ENCODE results near the gene PUSL1.
A peak's percentile ranks its signal among the peaks of the same experiment; 100 is the strongest.

PUSL1 gene

GRCh38 chr1:1280782-1281481 lies 27.5 kb upstream of the PUSL1 start:
- DNase-seq, result no peak

GRCh38 chr1:1281533-1282321 lies 26.7 kb upstream of the PUSL1 start:
- DNase-seq, result no peak

GRCh38 chr1:1282998-1283397 lies 25.4 kb upstream of the PUSL1 start:
- DNase-seq, result no peak

- no peak for DNase-seq
These were observed 24.6 kb upstream of the PUSL1 start for GRCh38 chr1:1283821-1284220.

GRCh38 chr1:1284221-1285101 lies 23.9 kb upstream of the PUSL1 start:
- no peak for DNase-seq

- no peak for DNase-seq
These were observed 23.3 kb upstream of the PUSL1 start for GRCh38 chr1:1285102-1285571.

GRCh38 chr1:1285611-1286311 lies 22.6 kb upstream of the PUSL1 start:
- DNase-seq, result no peak

- DNase-seq, result no peak
These were observed 21.8 kb upstream of the PUSL1 start for GRCh38 chr1:1286313-1287261.

- DNase-seq, result no peak
These were observed 20.9 kb upstream of the PUSL1 start for GRCh38 chr1:1287288-1288110.

- DNase-seq, result no peak
These were observed 18.1 kb upstream of the PUSL1 start for GRCh38 chr1:1290238-1290731.

GRCh38 chr1:1291023-1291528 lies 17.3 kb upstream of the PUSL1 start:
- DNase-seq, result no peak

GRCh38 chr1:1291548-1292441 lies 16.6 kb upstream of the PUSL1 start:
- DNase-seq, result peak; percentile 28

- no peak for DNase-seq
These were observed 16.0 kb upstream of the PUSL1 start for GRCh38 chr1:1292442-1292779.

GRCh38 chr1:1292851-1293250 lies 15.5 kb upstream of the PUSL1 start:
- DNase-seq, result no peak

- DNase-seq, result no peak
These were observed 14.8 kb upstream of the PUSL1 start for GRCh38 chr1:1293263-1294249.

GRCh38 chr1:1294250-1294890 lies 14.0 kb upstream of the PUSL1 start:
- no peak for DNase-seq
